ENCODE measurements around the gene NMNAT3. TPM values are rescaled to one million over a fixed set of nuclear protein-coding genes. Genes with fewer than 3 reads are reported as not detected.

NMNAT3 gene
- total RNA-seq, 1 donor from 2014 or later, result 2.0 TPM

DNA sequence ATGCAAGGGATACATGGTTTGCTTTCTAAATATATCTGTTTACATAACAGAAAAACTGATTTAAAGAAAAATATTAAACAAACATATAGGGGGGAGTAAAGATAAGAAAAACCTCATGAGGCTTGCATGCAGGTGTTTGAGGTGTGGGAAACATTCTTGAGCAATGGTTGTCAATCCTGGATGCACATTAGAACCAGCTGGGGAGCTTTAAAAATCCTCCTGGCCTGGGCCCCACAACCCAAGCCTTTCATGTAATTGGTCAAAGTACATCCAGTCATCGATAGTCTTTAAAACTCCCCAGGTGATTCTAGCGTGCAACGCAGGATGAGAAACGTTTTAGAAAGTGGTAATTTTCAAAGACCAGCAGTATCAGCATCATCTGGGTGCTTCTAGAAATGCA lies 18.3 kb downstream of the NMNAT3 start:
- Mint-ChIP-seq H3K27me3 (ENCODE audit: low read depth) (peaks cover 9% of the 10 kb centered on the region), H3K9me3 (ENCODE audit: low read depth) (no peaks in the 10 kb centered on the region), H3K4me3 (ENCODE audit: unreplicated experiment) (no peak overlapping the region), H3K4me1 (ENCODE audit: low read depth) (no peaks in the 10 kb centered on the region), H3K27ac (ENCODE audit: unreplicated experiment) (no peak overlapping the region), H3K36me3 (ENCODE audit: low read depth) (peaks cover 5% of the 10 kb centered on the region)
- TF ChIP-seq, protein P1, sequence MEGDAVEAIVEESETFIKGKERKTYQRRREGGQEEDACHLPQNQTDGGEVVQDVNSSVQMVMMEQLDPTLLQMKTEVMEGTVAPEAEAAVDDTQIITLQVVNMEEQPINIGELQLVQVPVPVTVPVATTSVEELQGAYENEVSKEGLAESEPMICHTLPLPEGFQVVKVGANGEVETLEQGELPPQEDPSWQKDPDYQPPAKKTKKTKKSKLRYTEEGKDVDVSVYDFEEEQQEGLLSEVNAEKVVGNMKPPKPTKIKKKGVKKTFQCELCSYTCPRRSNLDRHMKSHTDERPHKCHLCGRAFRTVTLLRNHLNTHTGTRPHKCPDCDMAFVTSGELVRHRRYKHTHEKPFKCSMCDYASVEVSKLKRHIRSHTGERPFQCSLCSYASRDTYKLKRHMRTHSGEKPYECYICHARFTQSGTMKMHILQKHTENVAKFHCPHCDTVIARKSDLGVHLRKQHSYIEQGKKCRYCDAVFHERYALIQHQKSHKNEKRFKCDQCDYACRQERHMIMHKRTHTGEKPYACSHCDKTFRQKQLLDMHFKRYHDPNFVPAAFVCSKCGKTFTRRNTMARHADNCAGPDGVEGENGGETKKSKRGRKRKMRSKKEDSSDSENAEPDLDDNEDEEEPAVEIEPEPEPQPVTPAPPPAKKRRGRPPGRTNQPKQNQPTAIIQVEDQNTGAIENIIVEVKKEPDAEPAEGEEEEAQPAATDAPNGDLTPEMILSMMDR (IDR thresholded peaks at IDR 0.05), result no peak
- no peak for DNase-seq (ENCODE audit: low spot score)

DNA sequence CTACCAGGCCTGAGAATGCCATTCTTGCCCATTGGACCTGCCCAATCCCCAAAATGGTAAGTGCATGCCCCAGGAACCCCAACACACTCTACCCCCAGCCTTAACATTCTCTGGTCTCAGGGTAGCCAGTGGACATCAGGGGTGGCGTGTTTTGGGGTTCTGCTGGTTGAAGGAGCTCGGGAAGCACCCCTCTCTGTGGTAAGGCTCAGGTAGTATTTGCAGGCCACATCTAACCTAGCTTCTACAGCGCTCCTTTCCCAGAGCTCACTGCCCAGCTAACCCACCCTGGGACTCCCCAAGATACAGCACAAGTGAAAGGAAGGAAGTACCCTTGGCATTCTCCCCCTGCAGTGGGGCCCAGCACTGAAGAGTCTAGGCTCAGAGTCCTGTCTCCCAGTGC lies 19.8 kb downstream of the NMNAT3 start:
- H3K36me3 Mint-ChIP-seq (ENCODE audit: low read depth), result peaks cover 5% of the 10 kb centered on the region
- H3K27ac Mint-ChIP-seq (ENCODE audit: unreplicated experiment), result no peak overlapping the region
- H3K4me1 Mint-ChIP-seq (ENCODE audit: low read depth), result no peaks in the 10 kb centered on the region
- TF ChIP-seq, protein P1 (IDR thresholded peaks at IDR 0.05), result no peak
- H3K9me3 Mint-ChIP-seq (ENCODE audit: low read depth), result no peaks in the 10 kb centered on the region
- H3K4me3 Mint-ChIP-seq (ENCODE audit: unreplicated experiment), result no peak overlapping the region
- DNase-seq (ENCODE audit: low spot score), result no peak
- H3K27me3 Mint-ChIP-seq (ENCODE audit: low read depth), result peaks cover 11% of the 10 kb centered on the region

DNA sequence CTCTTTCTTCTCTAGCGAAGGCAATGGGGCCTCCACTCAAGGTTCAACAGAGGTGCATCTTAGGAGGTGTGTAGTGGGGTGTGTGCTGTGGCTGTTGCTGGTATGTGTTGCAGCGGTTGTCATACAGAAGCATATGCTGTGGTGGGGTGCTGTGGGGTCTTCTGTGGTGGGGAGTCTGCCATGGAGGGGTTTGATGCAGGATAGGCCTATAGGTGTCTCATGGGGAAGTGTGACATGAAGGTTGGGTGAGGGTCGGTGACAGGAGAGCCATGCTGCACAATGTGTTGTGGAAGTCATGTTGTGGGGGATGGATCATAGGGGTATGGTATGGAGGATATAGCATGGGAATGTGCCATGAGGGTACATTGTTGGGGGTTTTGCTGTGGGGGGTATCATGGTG lies 20.3 kb downstream of the NMNAT3 start:
- no peaks in the 10 kb centered on the region for H3K9me3 Mint-ChIP-seq (ENCODE audit: low read depth)
- H3K36me3 Mint-ChIP-seq (ENCODE audit: low read depth), result peaks cover 5% of the 10 kb centered on the region
- TF ChIP-seq, protein P1 (IDR thresholded peaks at IDR 0.05), result no peak
- H3K27me3 Mint-ChIP-seq (ENCODE audit: low read depth), result peaks cover 11% of the 10 kb centered on the region
- no peak for DNase-seq (ENCODE audit: low spot score)
- H3K4me1 Mint-ChIP-seq (ENCODE audit: low read depth), result no peaks in the 10 kb centered on the region
- H3K27ac Mint-ChIP-seq (ENCODE audit: unreplicated experiment), result no peak overlapping the region
- H3K4me3 Mint-ChIP-seq (ENCODE audit: unreplicated experiment), result no peak overlapping the region

DNA sequence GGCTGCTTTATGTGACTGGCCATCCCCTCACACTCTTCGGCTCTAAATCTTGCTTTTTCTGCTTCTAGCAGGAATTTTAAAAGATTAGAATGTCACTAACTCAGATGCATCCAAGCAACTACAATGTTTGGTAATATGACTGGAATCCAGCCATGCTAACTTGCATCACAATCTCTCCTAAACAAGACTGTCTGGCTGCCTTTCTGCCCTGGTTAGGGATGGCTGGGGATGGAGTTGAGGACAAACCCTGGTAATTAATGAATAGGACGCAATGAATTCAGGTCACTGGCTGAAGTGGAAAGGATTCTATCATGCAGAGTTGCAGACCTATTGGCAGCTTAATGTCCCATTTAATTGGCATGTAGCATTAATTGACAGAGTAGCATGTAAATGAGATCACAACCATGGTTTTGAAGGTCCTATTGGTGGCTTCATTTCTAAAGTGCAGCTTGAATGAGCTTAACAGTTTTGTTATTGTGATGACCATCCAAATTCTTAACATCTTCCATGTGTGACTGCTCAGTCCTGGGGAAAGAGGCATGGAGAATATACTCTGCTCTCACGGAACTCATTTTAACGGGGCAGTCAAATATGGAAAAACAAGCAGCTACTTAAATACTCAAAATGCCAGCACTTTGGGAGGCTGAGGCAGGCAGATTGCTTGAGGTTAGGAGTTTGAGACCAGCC lies 21.7 kb downstream of the NMNAT3 start:
- Mint-ChIP-seq H3K4me3 (ENCODE audit: unreplicated experiment) (no peak overlapping the region), H3K4me1 (ENCODE audit: low read depth) (no peaks in the 10 kb centered on the region), H3K27me3 (ENCODE audit: low read depth) (peaks cover 11% of the 10 kb centered on the region), H3K36me3 (ENCODE audit: low read depth) (peaks cover 5% of the 10 kb centered on the region), H3K9me3 (ENCODE audit: low read depth) (no peaks in the 10 kb centered on the region), H3K27ac (ENCODE audit: unreplicated experiment) (no peak overlapping the region)
- DNase-seq (ENCODE audit: low spot score), result no peak
- TF ChIP-seq, protein P1 (IDR thresholded peaks at IDR 0.05), result no peak

DNA sequence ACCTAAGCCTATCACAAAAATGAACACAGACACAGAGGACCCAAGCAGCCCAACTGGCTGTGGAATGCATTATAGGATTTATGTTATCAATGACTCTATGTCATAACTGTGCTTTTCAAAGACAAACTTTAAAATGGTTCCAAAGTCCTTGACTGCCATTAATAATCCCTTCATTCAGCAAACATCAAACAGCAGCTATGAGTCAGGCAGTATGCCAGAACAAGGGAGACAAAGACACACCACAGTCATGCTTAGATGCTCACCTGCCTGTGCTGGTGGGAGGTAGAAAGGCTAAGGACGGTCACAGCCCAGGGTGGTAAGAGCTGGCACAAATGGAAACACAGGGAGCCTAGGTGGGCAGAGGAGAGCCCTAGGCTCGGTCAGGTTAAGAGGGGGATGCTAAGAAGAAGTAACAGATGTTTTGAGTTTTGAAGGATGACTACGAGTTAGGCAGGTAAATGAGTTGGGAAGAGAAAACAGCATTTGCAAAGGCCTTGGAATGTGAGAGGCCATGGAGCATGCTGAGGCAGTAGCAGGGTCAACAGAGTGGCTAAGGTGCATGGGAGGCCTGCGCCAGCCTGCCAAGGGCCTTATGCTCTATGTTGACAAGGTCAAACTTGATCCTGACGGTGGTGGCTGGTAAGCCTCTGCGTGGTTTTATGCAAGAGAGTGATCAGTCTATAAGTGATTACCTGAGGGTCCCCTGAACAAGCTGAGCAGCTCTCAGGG lies 23.0 kb downstream of the NMNAT3 start:
- H3K27ac Mint-ChIP-seq (ENCODE audit: unreplicated experiment), result no peak overlapping the region
- H3K4me1 Mint-ChIP-seq (ENCODE audit: low read depth), result peaks cover 8% of the 10 kb centered on the region
- peaks cover 5% of the 10 kb centered on the region for H3K36me3 Mint-ChIP-seq (ENCODE audit: low read depth)
- H3K4me3 Mint-ChIP-seq (ENCODE audit: unreplicated experiment), result no peak overlapping the region
- H3K27me3 Mint-ChIP-seq (ENCODE audit: low read depth), result peaks cover 11% of the 10 kb centered on the region
- H3K9me3 Mint-ChIP-seq (ENCODE audit: low read depth), result no peaks in the 10 kb centered on the region
- DNase-seq (ENCODE audit: low spot score), result no peak
- TF ChIP-seq, protein P1 (IDR thresholded peaks at IDR 0.05), result no peak

Measured in chondrocyte (in vitro differentiated cells).